ENCODE data around the gene RPS6KA3. TPM values are rescaled to one million over a fixed set of nuclear protein-coding genes. Genes with fewer than 3 reads are reported as not detected.

The RPS6KA3 gene
- total and polyA plus RNA-seq, 2 donors (not counting 1 experiment from before 2014, with no cell fraction given): 17.0 to 63.0 TPM

- no peaks in the 10 kb centered on the region for H3K9me3 Mint-ChIP-seq (ENCODE audit: insufficient read depth)
- no peak overlapping the region for H3K9ac ChIP-seq (ENCODE audit: low read length)
- H3K4me2 ChIP-seq (replicated peaks; ENCODE audit: low read depth, low read length, poor library complexity, severe bottlenecking): no peak overlapping the region
- H3K27me3 Mint-ChIP-seq: no peaks in the 10 kb centered on the region
- no peak overlapping the region for H3K4me3 Mint-ChIP-seq
- H2AFZ ChIP-seq (ENCODE audit: insufficient read depth, low read depth, low read length, poor library complexity, severe bottlenecking): no peak overlapping the region
- peaks cover 15% of the 10 kb centered on the region for H3K4me1 Mint-ChIP-seq
- intact Hi-C loops (cut with micrococcal nuclease): no loop called here
- no peaks in the 10 kb centered on the region for H3K4me1 ChIP-seq (ENCODE audit: control insufficient read depth in 2 of 2, insufficient read depth in 2 of 2, low read length in 2 of 2)
- no peak overlapping the region for H3K4me3 ChIP-seq (ENCODE audit: control extremely low read depth in 1 of 5, extremely low read depth in 1 of 5, insufficient read depth in 1 of 5, low read depth in 2 of 5, low read length in 4 of 5)
- no peaks in the 10 kb centered on the region for H3K9me3 ChIP-seq (ENCODE audit: control extremely low read depth in 1 of 3, control insufficient read depth in 2 of 3, insufficient read depth in 1 of 3, low read length in 2 of 3)
- CTCF ChIA-PET: no interaction called here
- H3K79me2 ChIP-seq (ENCODE audit: control insufficient read depth, insufficient read depth, low read length): peaks cover 5% of the 10 kb centered on the region
- POLR2A ChIA-PET: no interaction called here
- no peak for DNase-seq
- no peak for ATAC-seq (ENCODE audit: low read depth)
- 75% methylated on average over 1 of the region's 6 CpGs for WGBS (ENCODE audit: insufficient coverage)
- H3K27ac ChIP-seq (ENCODE audit: low read length in 2 of 2): no peak overlapping the region
- TF ChIP-seq CTCF (IDR thresholded peaks at IDR 0.05) (no peak), EZH2 (IDR thresholded peaks at IDR 0.05; ENCODE audit: borderline replicate concordance, insufficient read depth, low read depth, low read length, poor library complexity, severe bottlenecking) (no peak)
- H3K27me3 ChIP-seq (replicated peaks in 1 of 4; ENCODE audit: control extremely low read depth in 1 of 4, control insufficient read depth in 3 of 4, insufficient read depth in 4 of 4, low read length in 3 of 4): no peaks in the 10 kb centered on the region
- H3K27ac Mint-ChIP-seq: no peak overlapping the region
- H3K36me3 ChIP-seq (replicated peaks in 1 of 2; ENCODE audit: control extremely low read depth in 1 of 2, control insufficient read depth in 1 of 2, extremely low read depth in 1 of 2, insufficient read depth in 2 of 2, low read length in 1 of 2): peaks cover 0 to 7% of the 10 kb centered on the region in 2 experiments
- H4K20me1 ChIP-seq (ENCODE audit: control insufficient read depth, insufficient read depth, low read length, poor library complexity, severe bottlenecking): no peaks in the 10 kb centered on the region
Observed at GRCh38 chrX:20212486-20213089, 54.1 kb downstream of the RPS6KA3 start.

- H3K79me2 ChIP-seq (ENCODE audit: control insufficient read depth, insufficient read depth, low read length): peaks cover 5% of the 10 kb centered on the region
- H3K4me2 ChIP-seq (replicated peaks; ENCODE audit: low read depth, low read length, poor library complexity, severe bottlenecking): no peak overlapping the region
- intact Hi-C loops (cut with micrococcal nuclease): no loop called here
- Mint-ChIP-seq H3K4me3 (no peak overlapping the region), H3K27ac (no peak overlapping the region), H3K27me3 (no peaks in the 10 kb centered on the region), H3K9me3 (ENCODE audit: insufficient read depth) (no peaks in the 10 kb centered on the region), H3K4me1 (peaks cover 19% of the 10 kb centered on the region)
- WGBS (ENCODE audit: insufficient coverage): 100% methylated on average over 2 of the region's 4 CpGs
- no peaks in the 10 kb centered on the region for H3K9me3 ChIP-seq (ENCODE audit: control extremely low read depth in 1 of 3, control insufficient read depth in 2 of 3, insufficient read depth in 1 of 3, low read length in 2 of 3)
- CTCF ChIA-PET: no interaction called here
- H3K9ac ChIP-seq (ENCODE audit: low read length): no peak overlapping the region
- DNase-seq (no peak), ATAC-seq (ENCODE audit: low read depth) (no peak)
- no peak overlapping the region for H2AFZ ChIP-seq (ENCODE audit: insufficient read depth, low read depth, low read length, poor library complexity, severe bottlenecking)
- TF ChIP-seq CTCF (IDR thresholded peaks at IDR 0.05) (no peak), EZH2 (IDR thresholded peaks at IDR 0.05; ENCODE audit: borderline replicate concordance, insufficient read depth, low read depth, low read length, poor library complexity, severe bottlenecking) (no peak)
- no peaks in the 10 kb centered on the region for H3K27me3 ChIP-seq (replicated peaks in 1 of 4; ENCODE audit: control extremely low read depth in 1 of 4, control insufficient read depth in 3 of 4, insufficient read depth in 4 of 4, low read length in 3 of 4)
- no peaks in the 10 kb centered on the region for H3K4me1 ChIP-seq (ENCODE audit: control insufficient read depth in 2 of 2, insufficient read depth in 2 of 2, low read length in 2 of 2)
- POLR2A ChIA-PET: interaction anchor here (0.6 kb wide), 1 partner anchor 31 kb away, joined by 4 read pairs; no protein-coding TSS in a partner anchor
- H3K4me3 ChIP-seq (ENCODE audit: control extremely low read depth in 1 of 5, extremely low read depth in 1 of 5, insufficient read depth in 1 of 5, low read depth in 2 of 5, low read length in 4 of 5): no peak overlapping the region
- H4K20me1 ChIP-seq (ENCODE audit: control insufficient read depth, insufficient read depth, low read length, poor library complexity, severe bottlenecking): no peaks in the 10 kb centered on the region
- H3K27ac ChIP-seq (ENCODE audit: low read length in 2 of 2): no peak overlapping the region
- H3K36me3 ChIP-seq (replicated peaks in 1 of 2; ENCODE audit: control extremely low read depth in 1 of 2, control insufficient read depth in 1 of 2, extremely low read depth in 1 of 2, insufficient read depth in 2 of 2, low read length in 1 of 2): peaks cover 5 to 15% of the 10 kb centered on the region in 2 experiments
Observed at GRCh38 chrX:20211261-20211786, 55.4 kb downstream of the RPS6KA3 start.
